ENCODE results near the gene YPEL5. TPM values are rescaled to one million over a fixed set of nuclear protein-coding genes. Genes with fewer than 3 reads are reported as not detected.

Gene YPEL5
- total RNA-seq, 2 experiments from 2014 or later: 28.0 to 28.4 TPM

DNA sequence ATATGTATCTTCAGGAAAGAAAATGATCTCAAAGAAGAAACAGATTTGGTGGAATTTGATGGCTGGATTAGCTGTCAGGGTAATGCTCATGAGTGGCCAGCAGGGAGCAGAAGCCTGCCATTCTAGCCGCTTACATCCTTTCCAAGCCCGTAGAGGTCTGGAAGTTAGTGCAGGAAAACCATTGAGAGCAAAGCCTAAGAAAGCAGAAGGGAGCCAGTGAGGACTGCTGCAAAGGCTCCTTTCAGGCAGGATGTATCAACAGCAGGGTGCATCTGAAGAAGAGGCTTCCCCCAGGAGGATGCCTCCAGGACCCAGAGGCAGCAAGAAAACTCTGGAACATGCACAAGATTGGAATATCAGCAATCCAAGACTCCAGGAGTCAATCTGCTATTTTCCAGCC is 61.6 kb downstream of the YPEL5 start:
- ChIA-PET POLR2A (interaction anchor here (0.7 to 2.2 kb wide), 7 partner anchors 9 to 1443 kb away, joined by 3 to 8 read pairs (median 3); no protein-coding TSS in a partner anchor), CTCF (interaction anchor here (0.6 to 7.1 kb wide), 57 partner anchors 9 to 501 kb away, joined by 3 to 185 read pairs (median 5); partner anchors contain the start of genes LBH and LCLAT1)
- peak; percentile 77 for ATAC-seq
- DNase-seq: peak; percentile 57
- intact Hi-C loops (cut with micrococcal nuclease): no loop called here
- peak overlapping the region; percentile 33 for H3K27ac Mint-ChIP-seq
- no peaks in the 10 kb centered on the region for H3K36me3 Mint-ChIP-seq (ENCODE audit: low read depth)
- no peaks in the 10 kb centered on the region for H3K27me3 Mint-ChIP-seq
- no peak overlapping the region for H3K4me3 Mint-ChIP-seq
- no peaks in the 10 kb centered on the region for H3K9me3 Mint-ChIP-seq
- peak; percentile 98 for TF ChIP-seq CTCF (IDR thresholded peaks at IDR 0.05)
- H3K4me1 Mint-ChIP-seq (ENCODE audit: low read depth): peaks cover 17% of the 10 kb centered on the region

DNA sequence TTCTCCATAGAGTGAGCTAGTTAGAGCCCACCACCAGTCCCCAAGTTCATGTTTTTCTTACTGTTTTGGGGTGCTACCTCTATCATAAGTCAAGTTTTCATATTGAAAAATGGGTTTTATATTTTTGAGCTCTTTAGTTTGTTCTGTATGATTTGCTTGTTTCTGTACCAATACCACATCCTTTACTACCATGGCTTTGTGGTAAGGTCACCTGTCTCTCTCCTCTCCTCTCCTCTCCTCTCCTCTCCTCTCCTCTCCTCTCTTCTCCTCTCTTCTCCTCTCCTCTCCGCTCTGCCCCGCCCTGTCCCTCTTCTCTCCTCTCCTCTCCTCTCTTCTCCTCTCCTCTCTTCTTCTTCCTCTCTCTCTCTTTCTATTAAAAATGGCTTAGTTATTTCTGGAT is 62.4 kb downstream of the YPEL5 start:
- ChIA-PET POLR2A (interaction anchor here (0.5 to 2.2 kb wide), 7 partner anchors 17 to 497 kb away, joined by 3 to 8 read pairs (median 3); partner anchors contain the start of gene LBH), CTCF (interaction anchor here (0.6 to 7.1 kb wide), 48 partner anchors 8 to 500 kb away, joined by 3 to 185 read pairs (median 5); partner anchors contain the start of genes LBH and LCLAT1)
- intact Hi-C loops (cut with micrococcal nuclease): no loop called here
- Mint-ChIP-seq H3K27me3 (no peaks in the 10 kb centered on the region), H3K36me3 (ENCODE audit: low read depth) (no peaks in the 10 kb centered on the region), H3K4me3 (no peak overlapping the region), H3K27ac (peak overlapping the region; percentile 76), H3K9me3 (no peaks in the 10 kb centered on the region), H3K4me1 (ENCODE audit: low read depth) (peaks cover 17% of the 10 kb centered on the region)
- ATAC-seq (peak; percentile 60), DNase-seq (no peak)
- no peak for TF ChIP-seq CTCF (IDR thresholded peaks at IDR 0.05)

Other genes with a start within 250 kb of the YPEL5 start
- gene ALK, start 225.4 kb upstream of the YPEL5 start, total RNA-seq: not detected
- 100 to 1,000 TPM; 127 to 130 TPM for gene LBH, start 84.5 kb downstream of the YPEL5 start, total RNA-seq

Data from activated CD8-positive, alpha-beta T cell treated with anti-CD3 and anti-CD28 coated beads for 36 hours (primary cell).